Endothelial cell of umbilical vein (primary cell): ENCODE measurements around the gene PZP. TPM values are rescaled to one million over a fixed set of nuclear protein-coding genes. Genes with fewer than 3 reads are reported as not detected.

Source experiments
- Bru-seq: library from RNA; stranded (reverse); fragments of 400-500 nt; gene quantifications from one replicate; lab custom pipeline; 2021; lab: Mats Ljungman, UMichigan
- BruChase-seq, 2 experiments: library from RNA; stranded (reverse); fragments of 400-500 nt; gene quantifications; one replicate each; lab custom pipeline; 2021; lab: Mats Ljungman, UMichigan
- BruUV-seq: library from RNA; stranded (reverse); fragments of 400-500 nt; replicated peaks from 2 replicates; lab custom pipeline; 2021; lab: Mats Ljungman, UMichigan
- CTCF ChIA-PET: fragments of 300-600, 350-600 bp; sonication (Branson Sonifier 250); formaldehyde crosslinking; loops from one replicate; lab custom pipeline; 2021; ENCODE audit warnings: antibody characterized with exemption, inconsistent platforms; lab: Charles Lee
- POLR2A ChIA-PET: fragments of 300-600, 350-600 bp; sonication (Branson Sonifier 250); formaldehyde crosslinking; loops from one replicate; lab custom pipeline; 2021; ENCODE audit warnings: antibody characterized with exemption, inconsistent platforms; lab: Charles Lee
- DNase-seq: peaks from one replicate; pipeline ENCODE4 v3.0.0-alpha.2; 2011; ENCODE audit warnings: low read depth, low spot score
- FAIRE-seq: peaks from 2 replicates; lab custom pipeline; 2011; peaks lifted over from hg19 to GRCh38; lab: Jason Lieb, UNC
- H2AFZ ChIP-seq: 2 replicates; pipeline ENCODE4 v1.6.0; 2012; ENCODE audit warnings: low read depth, low read length, control low read depth, inconsistent platforms
- H3K27ac ChIP-seq: 2 replicates; pipeline ENCODE4 v1.5.1; 2011; ENCODE audit warnings: low read depth, mild to moderate bottlenecking, control low read depth, low read length, moderate library complexity; ENCODE audit not compliant: insufficient read depth
- H3K27me3 ChIP-seq, 2 experiments: 2 replicates each; pipeline versions ENCODE4 v1.6.0 to v1.6.1; 2011; ENCODE audit warnings: low read length in 2 of 2, mixed read lengths in 1 of 2; ENCODE audit not compliant: control insufficient read depth in 2 of 2, insufficient read depth in 2 of 2
- H3K36me3 ChIP-seq, 2 experiments: 2 replicates in 1 of 2; 3 replicates in 1 of 2; pipeline ENCODE4 v1.5.1; 2011; ENCODE audit warnings: low read length in 2 of 2, mild to moderate bottlenecking in 1 of 2, moderate library complexity in 1 of 2; ENCODE audit not compliant: control insufficient read depth in 2 of 2, insufficient read depth in 2 of 2; ENCODE audit errors: extremely low read depth in 1 of 2
- H3K4me1 ChIP-seq: 3 replicates; pipeline ENCODE4 v1.5.1; 2011; ENCODE audit warnings: mild to moderate bottlenecking, low read length; ENCODE audit not compliant: control insufficient read depth, insufficient read depth; ENCODE audit errors: extremely low read depth
- H3K4me2 ChIP-seq: 2 replicates; pipeline ENCODE4 v1.6.1; 2011; ENCODE audit warnings: low read length, control low read depth, mixed read lengths; ENCODE audit not compliant: insufficient read depth
- H3K4me3 ChIP-seq, 3 experiments: fragments of 200-600 bp in 1 of 3; sonication (generic), shearing (Covaris generic) in 1 of 3; replicated peaks in 1 of 3; 2 replicates each; pipeline ENCODE4 v1.5.1; 2011 to 2016; ENCODE audit warnings: control low read depth in 3 of 3, low read length in 3 of 3, mild to moderate bottlenecking in 2 of 3, inconsistent platforms in 1 of 3, low read depth in 1 of 3, moderate library complexity in 1 of 3; ENCODE audit not compliant: insufficient read depth in 1 of 3
- H3K79me2 ChIP-seq: 2 replicates; pipeline ENCODE4 v1.6.0; 2012; ENCODE audit warnings: low read length, inconsistent platforms; ENCODE audit not compliant: control insufficient read depth, insufficient read depth
- H3K9ac ChIP-seq: replicated peaks from 2 replicates; pipeline ENCODE3; 2011; ENCODE audit warnings: low read length, control low read depth; ENCODE audit not compliant: insufficient read depth; ENCODE audit errors: extremely low read depth
- H3K9me1 ChIP-seq: replicated peaks from 3 replicates; pipeline ENCODE4 v1.6.0; 2011; ENCODE audit warnings: mild to moderate bottlenecking, low read length; ENCODE audit not compliant: control insufficient read depth, insufficient read depth; ENCODE audit errors: extremely low read depth
- H3K9me3 ChIP-seq: replicated peaks from 2 replicates; pipeline ENCODE4 v1.5.1; 2012; ENCODE audit warnings: low read length, inconsistent platforms; ENCODE audit not compliant: control insufficient read depth, insufficient read depth
- H4K20me1 ChIP-seq: replicated peaks from 2 replicates; pipeline ENCODE3; 2011; ENCODE audit warnings: mild to moderate bottlenecking, low read length; ENCODE audit not compliant: control insufficient read depth, insufficient read depth; ENCODE audit errors: extremely low read depth
- JUN ChIP-seq: IDR thresholded peaks from 2 replicates; pipeline ENCODE4 v1.6.1; 2011; ENCODE audit warnings: borderline replicate concordance, low read depth; ENCODE audit not compliant: insufficient read length, insufficient read depth
- MYC ChIP-seq: IDR thresholded peaks from one replicate; pipeline ENCODE4 v1.6.1; 2011; ENCODE audit warnings: mild to moderate bottlenecking, low read depth, low read length
- POLR2A ChIP-seq: IDR thresholded peaks from 2 replicates; pipeline ENCODE4 v1.6.1; 2012; ENCODE audit warnings: low read depth, mild to moderate bottlenecking, control low read depth, low read length
- POLR2AphosphoS5 ChIP-seq: IDR thresholded peaks from 2 replicates; pipeline ENCODE4 v1.6.1; 2012; ENCODE audit warnings: low read depth, mild to moderate bottlenecking, control low read depth, low read length, moderate library complexity; ENCODE audit not compliant: insufficient read depth
- dilution Hi-C: fragments of 300-500 bp; cut with MboI; formaldehyde crosslinking; loops from one replicate; pipeline ENCODE4 v1.15.0; 2019; ENCODE audit warnings: low sequenced_read_pairs; ENCODE audit not compliant: extremely low pct_ligation_motif_present
- intact Hi-C: fragments of 100-400 bp; cut with micrococcal nuclease; formaldehyde crosslinking; loops from one replicate; pipeline ENCODE4 v1.10.0; 2022
- long read RNA-seq: library from polyadenylated mRNA; stranded (forward); transcript quantifications from one replicate; pipeline ENCODE4 v2.0.0, GENCODE V29; 2021
- polyA minus RNA-seq, 3 experiments: library from RNA; depleted of rRNA, polyadenylated mRNA; stranded (reverse); fragments of >200 nt; gene quantifications; 1 replicate in 1 of 3; 2 replicates in 2 of 3; pipeline ENCODE4 v1.2.3, GENCODE V29; 2011
- polyA plus RNA-seq, 4 experiments: library from polyadenylated mRNA; depleted of rRNA in 3 of 4; stranded (reverse) in 3 of 4; unstranded in 1 of 4; fragments of >200 nt; gene quantifications; 2 replicates each; pipeline versions ENCODE4 v1.2.1 to v1.2.3, GENCODE V29; 2011 to 2012; ENCODE audit warnings: missing spikeins in 1 of 4
- total RNA-seq: library from RNA; stranded (reverse); gene quantifications from 2 replicates; pipeline ENCODE4 v1.2.3, GENCODE V29; 2021
- TF ChIP-seq, protein P1 (sequence below), 2 donors: IDR thresholded peaks; 1 replicate in 1 of 2; 2 replicates in 1 of 2; pipeline ENCODE4 v1.5.1; 2011; ENCODE audit warnings: low read length in 2 of 2, mild to moderate bottlenecking in 2 of 2, moderate library complexity in 2 of 2, control low read depth in 1 of 2, inconsistent platforms in 1 of 2, low read depth in 1 of 2; ENCODE audit not compliant: insufficient read depth in 1 of 2; ENCODE audit errors: extremely low read depth in 1 of 2

PZP gene
- 0.84 and 0.88 TPM in 2 replicates for total RNA-seq
- polyA plus RNA-seq = 0.72 and 0.73 TPM in 2 replicates
- polyA plus RNA-seq (2011; cell fraction: cytosol; rRNA removed) = 0.27 and 0.40 TPM in 2 replicates
- 4.0 and 4.5 TPM in 2 replicates for polyA plus RNA-seq (2011; cell fraction: nucleus; rRNA removed)
- 0.11 and 0.50 TPM in 2 replicates for polyA plus RNA-seq (2012)
- 1.6 and 2.0 TPM in 2 replicates for polyA minus RNA-seq
- polyA minus RNA-seq (2011; cell fraction: cytosol; rRNA and poly(A)+ RNA removed) = not detected
- polyA minus RNA-seq (2011; cell fraction: nucleus; rRNA and poly(A)+ RNA removed) = 8.0 and 8.3 TPM in 2 replicates
- percentile 25 among the genes with signal in this experiment for Bru-seq, nascent RNA
- percentile 25 among the genes with signal in this experiment for BruChase-seq, experiment 1, labeled RNA remaining after a 6-hour chase
- BruChase-seq, experiment 2, labeled RNA remaining after a 2-hour chase = percentile 28 among the genes with signal in this experiment
- long read RNA-seq, partial matches to known transcripts = 1 of 2 reads
- long read RNA-seq, other reads (novel, unspliced or antisense) = 1 of 2 reads

DNA sequence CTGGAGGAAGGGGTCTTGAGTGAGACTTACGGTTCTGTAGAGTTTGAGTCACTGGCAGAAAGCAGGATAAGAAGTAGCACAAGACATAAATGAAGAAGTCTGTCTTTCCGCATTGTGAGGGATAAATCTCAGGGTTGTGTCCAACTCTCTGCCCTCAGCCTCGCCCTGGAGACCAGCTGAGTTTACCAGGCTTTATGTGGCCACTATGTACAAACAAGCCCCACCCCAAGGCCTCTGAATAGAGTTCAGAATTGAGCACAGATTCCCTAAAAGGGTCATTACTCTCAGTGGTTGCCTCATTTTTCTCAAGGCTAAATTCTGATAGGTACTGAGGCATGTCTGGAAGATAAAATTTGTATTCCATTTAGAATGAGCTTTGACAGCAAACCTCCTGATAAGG is at the start of gene PZP:
TSS of gene PZP (minus strand) at position 167 of the 400 bp plus-strand sequence. CDS start at position 113, 54 bp downstream.
- Histone ChIP-seq H3K27me3 (peaks cover 6 to 7% of the 10 kb centered on the region in 2 experiments), H3K9me3 (no peaks in the 10 kb centered on the region), H3K9me1 (no peaks in the 10 kb centered on the region), H3K4me3 (no peak within 1 kb of the TSS), H3K79me2 (no peaks in the 10 kb centered on the region), H3K27ac (no peak within 1 kb of the TSS), H3K4me1 (no peaks in the 10 kb centered on the region), H3K36me3 (no peaks in the 10 kb centered on the region), H3K4me2 (no peak within 1 kb of the TSS), H4K20me1 (no peaks in the 10 kb centered on the region), H2AFZ (no peak within 1 kb of the TSS), H3K9ac (no peak within 1 kb of the TSS)
- TF ChIP-seq POLR2A (no peak), MYC (no peak)
- FAIRE-seq (no peak), DNase-seq (no peak)
- intact Hi-C loops = no loop called here
- dilution Hi-C loops = no loop called here
- CTCF ChIA-PET = interaction anchor here (0.7 kb wide), 1 partner anchor 15 kb away, joined by 5 read pairs; no protein-coding TSS in a partner anchor
- POLR2A ChIA-PET = no interaction called here
- no TSS peak for BruUV-seq

DNA sequence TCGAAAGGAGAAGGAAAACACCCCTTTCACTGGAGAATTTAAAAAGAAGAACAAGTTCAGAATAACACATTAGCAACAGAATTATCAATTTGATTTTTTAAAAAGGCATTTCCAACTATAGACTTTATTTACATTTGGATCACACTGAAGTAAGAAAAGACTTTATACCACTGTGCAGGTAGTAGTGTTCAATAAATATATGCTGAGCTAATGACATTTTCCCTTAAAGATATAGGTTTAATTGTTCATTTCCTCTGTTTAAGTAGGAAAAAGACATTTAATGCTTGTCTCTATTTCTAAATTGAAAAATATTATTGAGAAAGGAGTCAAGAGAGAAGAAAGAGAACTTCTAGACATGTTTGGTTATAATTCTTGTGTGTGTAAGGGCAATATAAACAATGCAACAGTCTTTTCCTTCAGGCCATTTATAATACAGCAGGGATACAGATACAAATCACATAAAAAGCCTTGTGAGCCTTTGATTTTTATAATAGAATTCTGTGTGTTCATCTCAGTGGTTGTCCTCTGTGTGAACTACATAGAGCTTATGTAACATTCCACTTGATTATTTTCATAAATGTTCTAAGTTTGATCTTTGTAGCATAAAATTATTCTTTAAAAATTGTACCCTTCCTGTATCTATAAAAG is 48.7 kb upstream of the PZP start:
- intact Hi-C loops = no loop called here
- TF ChIP-seq POLR2A (no peak), JUN (no peak), POLR2AphosphoS5 (no peak)
- TF ChIP-seq, protein P1, sequence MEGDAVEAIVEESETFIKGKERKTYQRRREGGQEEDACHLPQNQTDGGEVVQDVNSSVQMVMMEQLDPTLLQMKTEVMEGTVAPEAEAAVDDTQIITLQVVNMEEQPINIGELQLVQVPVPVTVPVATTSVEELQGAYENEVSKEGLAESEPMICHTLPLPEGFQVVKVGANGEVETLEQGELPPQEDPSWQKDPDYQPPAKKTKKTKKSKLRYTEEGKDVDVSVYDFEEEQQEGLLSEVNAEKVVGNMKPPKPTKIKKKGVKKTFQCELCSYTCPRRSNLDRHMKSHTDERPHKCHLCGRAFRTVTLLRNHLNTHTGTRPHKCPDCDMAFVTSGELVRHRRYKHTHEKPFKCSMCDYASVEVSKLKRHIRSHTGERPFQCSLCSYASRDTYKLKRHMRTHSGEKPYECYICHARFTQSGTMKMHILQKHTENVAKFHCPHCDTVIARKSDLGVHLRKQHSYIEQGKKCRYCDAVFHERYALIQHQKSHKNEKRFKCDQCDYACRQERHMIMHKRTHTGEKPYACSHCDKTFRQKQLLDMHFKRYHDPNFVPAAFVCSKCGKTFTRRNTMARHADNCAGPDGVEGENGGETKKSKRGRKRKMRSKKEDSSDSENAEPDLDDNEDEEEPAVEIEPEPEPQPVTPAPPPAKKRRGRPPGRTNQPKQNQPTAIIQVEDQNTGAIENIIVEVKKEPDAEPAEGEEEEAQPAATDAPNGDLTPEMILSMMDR (IDR thresholded peaks at IDR 0.05; ENCODE audit: extremely low read depth in 1 of 2, insufficient read depth in 1 of 2, low read depth in 1 of 2, low read length in 2 of 2) = no peak
- no peaks in the 10 kb centered on the region for H3K9me3 ChIP-seq
- no peak overlapping the region for H3K4me2 ChIP-seq
- no TSS peak for BruUV-seq
- FAIRE-seq (no peak), DNase-seq (no peak)
- ChIA-PET POLR2A (no interaction called here), CTCF (no interaction called here)
- H3K9ac ChIP-seq = no peak overlapping the region
- H3K36me3 ChIP-seq = no peaks in the 10 kb centered on the region
- no peaks in the 10 kb centered on the region for H4K20me1 ChIP-seq
- H3K79me2 ChIP-seq = no peaks in the 10 kb centered on the region
- H3K27ac ChIP-seq = no peak overlapping the region
- H3K4me3 ChIP-seq = no peak overlapping the region
- H3K4me1 ChIP-seq = no peaks in the 10 kb centered on the region
- no peak overlapping the region for H2AFZ ChIP-seq
- H3K27me3 ChIP-seq = peaks cover 5 to 16% of the 10 kb centered on the region in 2 experiments
- dilution Hi-C loops = no loop called here
- no peaks in the 10 kb centered on the region for H3K9me1 ChIP-seq
